K562 (cell line): ENCODE data around the gene GUK1. TPM values are rescaled to one million over a fixed set of nuclear protein-coding genes. Genes with fewer than 3 reads are reported as not detected.

ENCODE experiments used
- BACH1 ChIP-seq: fragments of 200-800 bp; sonication (Bioruptor generic); IDR thresholded peaks from 2 replicates; pipeline ENCODE4 v1.6.1; 2016; ENCODE audit warnings: missing genetic modification characterization, missing compliant biosample characterization
- CGGBP1 ChIP-seq: fragments of 250-450 bp; sonication (Bioruptor Pico); IDR thresholded peaks from 2 replicates; pipeline ENCODE4 v1.9.0; 2021; ENCODE audit warnings: mild to moderate bottlenecking
- E2F3 ChIP-seq: fragments of 250-450 bp; sonication (Bioruptor Pico); IDR thresholded peaks from 2 replicates; pipeline ENCODE4 v1.4.0; 2020; ENCODE audit warnings: mild to moderate bottlenecking
- ELK3 ChIP-seq: fragments of 450-650 bp; formaldehyde crosslinking; IDR thresholded peaks from 2 replicates; pipeline ENCODE4 v1.4.0; 2020; ENCODE audit warnings: mild to moderate bottlenecking
- HDAC2 ChIP-seq: fragments of 450-650 bp; IDR thresholded peaks from 2 replicates; pipeline ENCODE4 v1.6.1; 2016; ENCODE audit warnings: mild to moderate bottlenecking
- MAFG ChIP-seq: fragments of 450-650 bp; conservative IDR thresholded peaks from 2 replicates; pipeline ENCODE4 v1.6.1; 2016; ENCODE audit warnings: missing genetic modification characterization, missing compliant biosample characterization
- MTA3 ChIP-seq: fragments of 450-650 bp; formaldehyde crosslinking; IDR thresholded peaks from 2 replicates; pipeline ENCODE4 v1.6.1; 2017; ENCODE audit warnings: mild to moderate bottlenecking, borderline replicate concordance
- NELFE ChIP-seq: IDR thresholded peaks from 2 replicates; pipeline ENCODE4 v1.6.1; 2011; ENCODE audit warnings: mild to moderate bottlenecking; ENCODE audit not compliant: insufficient read depth, insufficient read length
- NFYB ChIP-seq: IDR thresholded peaks from 2 replicates; pipeline ENCODE4 v1.6.1; 2011; ENCODE audit warnings: mild to moderate bottlenecking, moderate library complexity; ENCODE audit not compliant: insufficient read length; ENCODE audit errors: extremely low read depth
- PCBP2 ChIP-seq: fragments of 200-400 bp; formaldehyde crosslinking; IDR thresholded peaks from 2 replicates; pipeline ENCODE4 v1.6.1; 2018; ENCODE audit warnings: low read length, low read depth, mild to moderate bottlenecking, moderate library complexity; ENCODE audit not compliant: poor library complexity, severe bottlenecking
- PRPF4 ChIP-seq: fragments of 200-400 bp; formaldehyde crosslinking; IDR thresholded peaks from one replicate; pipeline ENCODE4 v1.6.1; 2017; ENCODE audit warnings: low read length, low read depth, mild to moderate bottlenecking; ENCODE audit not compliant: insufficient read depth, poor library complexity, severe bottlenecking
- PYGO2 ChIP-seq: fragments of 450-650 bp; IDR thresholded peaks from 2 replicates; pipeline ENCODE4 v1.6.1; 2016; ENCODE audit warnings: mild to moderate bottlenecking, missing genetic modification characterization, moderate library complexity, missing compliant biosample characterization
- SMARCA5 ChIP-seq: fragments of 450-650 bp; IDR thresholded peaks from 2 replicates; pipeline ENCODE4 v1.6.1; 2016
- SPI1 ChIP-seq: IDR thresholded peaks from 2 replicates; pipeline ENCODE4 v1.6.1; 2011; ENCODE audit warnings: low read depth, low read length, control low read depth, borderline replicate concordance
- STAT5A ChIP-seq: IDR thresholded peaks from 2 replicates; pipeline ENCODE4 v1.6.1; 2012; ENCODE audit warnings: low read length, inconsistent platforms, borderline replicate concordance
- TEAD2 ChIP-seq: fragments of 450-650 bp; IDR thresholded peaks from 2 replicates; pipeline ENCODE4 v1.6.1; 2016; ENCODE audit warnings: missing genetic modification characterization, control low read depth, missing compliant biosample characterization
- THAP12 ChIP-seq: fragments of 250-450 bp; sonication (Bioruptor Pico); IDR thresholded peaks from 2 replicates; pipeline ENCODE4 v1.9.0; 2021; ENCODE audit warnings: mild to moderate bottlenecking, inconsistent platforms
- ZC3H11A ChIP-seq: IDR thresholded peaks from 2 replicates; pipeline ENCODE4 v1.6.1; 2012; ENCODE audit warnings: low read depth, low read length, improper control_type of control experiment
- ZKSCAN1 ChIP-seq: fragments of 150-350 bp; IDR thresholded peaks from 2 replicates; pipeline ENCODE4 v1.6.1; 2016; ENCODE audit warnings: low read depth, low read length
- ZNF431 ChIP-seq: sonication (generic); formaldehyde crosslinking; IDR thresholded peaks from 2 replicates; pipeline ENCODE4 v1.8.0; 2022; ENCODE audit warnings: mild to moderate bottlenecking, missing genetic modification reagents
- ZNF436 ChIP-seq: fragments of 250-450, 450-650 bp; sonication (Bioruptor Pico); formaldehyde crosslinking; IDR thresholded peaks from 2 replicates; pipeline ENCODE4 v1.7.0; 2020; ENCODE audit warnings: mild to moderate bottlenecking
- ZNF699 ChIP-seq: fragments of 250-450 bp; sonication (Bioruptor Pico); IDR thresholded peaks from 2 replicates; pipeline ENCODE4 v1.8.0; 2021; ENCODE audit warnings: mild to moderate bottlenecking, moderate library complexity; ENCODE audit not compliant: insufficient replicate concordance
- polyA plus RNA-seq, 8 experiments: library from polyadenylated mRNA; depleted of rRNA in 4 of 8; stranded (reverse) in 5 of 8; unstranded in 3 of 8; fragments of >200 nt; fragmentation: Nextera tagmentation in 2 of 8; fragmentation: Illumina TruSeq in 1 of 8; extraction: Ambion mirVana in 2 of 8; extraction: Trizol in 1 of 8; gene quantifications; 2 replicates each; pipeline versions ENCODE4 v1.2.1 to v1.2.3, GENCODE V29; 2011 to 2014; ENCODE audit warnings: inconsistent platforms in 1 of 8, missing spikeins in 1 of 8
- total RNA-seq, 7 experiments: library from RNA; depleted of rRNA in 6 of 7; stranded (reverse); fragments of >200 nt in 6 of 7; fragmentation: Illumina TruSeq in 2 of 7; extraction: Trizol in 2 of 7; gene quantifications; 2 replicates each; pipeline versions ENCODE4 v1.2.1 to v1.2.3, GENCODE V29; 2011 to 2021; ENCODE audit warnings: low replicate concordance in 1 of 7
- TF ChIP-seq, protein P1 (sequence below): fragments of 250-450 bp; sonication (Bioruptor Pico); IDR thresholded peaks from 2 replicates; pipeline ENCODE4 v1.8.0; 2021; ENCODE audit warnings: moderate library complexity, mild to moderate bottlenecking, inconsistent platforms

The GUK1 gene
- total and polyA plus RNA-seq, 9 of the 15 experiments (the other 6 are each of a cell fraction or from before 2014, with no cell fraction given) = 7.0 to 331 (median 132) TPM

DNA sequence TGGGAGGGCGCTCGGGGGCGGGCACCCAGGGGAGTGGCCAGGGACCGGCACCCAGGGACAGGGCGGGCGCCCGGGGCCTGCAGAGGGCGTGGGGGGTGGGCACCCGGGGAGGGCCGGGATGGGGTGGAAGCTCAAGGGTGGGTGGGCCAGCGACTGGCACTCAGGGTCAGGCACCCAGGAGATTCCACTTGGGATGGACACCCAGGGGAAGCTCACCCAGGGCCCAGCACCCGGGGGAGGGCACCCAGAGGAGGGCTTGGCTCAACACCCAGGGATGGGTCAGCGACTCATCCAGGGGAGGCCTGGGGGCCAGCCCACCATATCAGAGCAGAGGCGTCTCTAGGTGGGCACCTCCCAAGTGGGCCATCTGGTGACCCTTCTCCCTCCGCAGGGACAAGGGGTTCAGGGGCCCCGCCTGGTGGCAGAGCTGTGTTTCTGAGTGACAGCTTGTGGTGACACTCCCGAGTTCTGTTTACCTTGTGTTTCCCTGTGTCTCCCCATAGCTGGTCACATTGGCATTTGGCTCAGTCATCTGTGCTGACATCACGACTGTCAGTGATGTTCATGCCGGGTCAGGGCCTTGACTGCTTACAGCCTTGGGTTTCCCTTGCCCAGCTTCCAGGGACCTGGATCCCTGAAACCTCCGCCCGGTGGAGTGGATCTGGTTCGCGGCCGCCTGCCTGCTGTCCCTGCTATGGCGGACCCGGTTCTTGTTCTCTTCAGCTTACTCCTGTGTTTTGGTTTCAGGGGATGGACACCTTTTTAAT, 26.3 kb downstream of the GUK1 start (continued):
- TF ChIP-seq ZC3H11A (no peak), NFYB (no peak), THAP12 (CRISPR knock-in tag) (no peak), HDAC2 (peak; percentile 65; the same call in 1 of the 2 replicates), ZNF699 (no peak), ZKSCAN1 (no peak), E2F3 (CRISPR knock-in tag) (no peak), TEAD2 (tag) (no peak), PRPF4 (no peak), MAFG (tag) (no peak; the same call in 1 of the 2 replicates), BACH1 (tag) (no peak), MTA3 (no peak), ZNF431 (CRISPR knock-in tag) (no peak), CGGBP1 (CRISPR knock-in tag) (no peak), SMARCA5 (no peak), PYGO2 (tag) (no peak), ZNF436 (no peak), PCBP2 (no peak), ELK3 (no peak), STAT5A (no peak), NELFE (no peak), SPI1 (no peak)
- TF ChIP-seq, protein P1, sequence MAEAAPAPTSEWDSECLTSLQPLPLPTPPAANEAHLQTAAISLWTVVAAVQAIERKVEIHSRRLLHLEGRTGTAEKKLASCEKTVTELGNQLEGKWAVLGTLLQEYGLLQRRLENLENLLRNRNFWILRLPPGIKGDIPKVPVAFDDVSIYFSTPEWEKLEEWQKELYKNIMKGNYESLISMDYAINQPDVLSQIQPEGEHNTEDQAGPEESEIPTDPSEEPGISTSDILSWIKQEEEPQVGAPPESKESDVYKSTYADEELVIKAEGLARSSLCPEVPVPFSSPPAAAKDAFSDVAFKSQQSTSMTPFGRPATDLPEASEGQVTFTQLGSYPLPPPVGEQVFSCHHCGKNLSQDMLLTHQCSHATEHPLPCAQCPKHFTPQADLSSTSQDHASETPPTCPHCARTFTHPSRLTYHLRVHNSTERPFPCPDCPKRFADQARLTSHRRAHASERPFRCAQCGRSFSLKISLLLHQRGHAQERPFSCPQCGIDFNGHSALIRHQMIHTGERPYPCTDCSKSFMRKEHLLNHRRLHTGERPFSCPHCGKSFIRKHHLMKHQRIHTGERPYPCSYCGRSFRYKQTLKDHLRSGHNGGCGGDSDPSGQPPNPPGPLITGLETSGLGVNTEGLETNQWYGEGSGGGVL (CRISPR knock-in tag) = no peak
